GM12878 (cell line): ENCODE results near the gene OMP. TPM values are rescaled to one million over a fixed set of nuclear protein-coding genes. Genes with fewer than 3 reads are reported as not detected.

Source experiments
- ATAC-seq: fragments of 200-7000 bp; cut with Tn5 transposase; 3 replicates; pipeline ENCODE4 v1.9.1; 2020; ENCODE audit warnings: mild to moderate bottlenecking, moderate library complexity
- BruUV-seq: library from RNA; stranded (reverse); fragments of 400-500 nt; replicated peaks from 2 replicates; lab custom pipeline; 2021; lab: Mats Ljungman, UMichigan
- CTCF ChIA-PET: fragments of 300-600 bp; sonication (Branson Sonifier 250); formaldehyde crosslinking; extraction: SDS; loops from one replicate; lab custom pipeline; 2021; ENCODE audit warnings: inconsistent platforms; lab: Yijun Ruan, JAX
- POLR2A ChIA-PET: fragments of 350-600 bp; formaldehyde crosslinking; extraction: SDS; loops from one replicate; lab custom pipeline; 2021; ENCODE audit warnings: inconsistent platforms; lab: Charles Lee
- RAD21 ChIA-PET: fragments of 300-600 bp; sonication (Branson Sonifier 250); formaldehyde crosslinking; loops from one replicate; lab custom pipeline; 2023; ENCODE audit warnings: antibody characterized with exemption; ENCODE audit not compliant: unreplicated experiment; lab: Charles Lee
- SMC1A ChIA-PET: fragments of 300-600 bp; sonication (Branson Sonifier 250); formaldehyde crosslinking; loops from one replicate; lab custom pipeline; 2023; ENCODE audit not compliant: unreplicated experiment, uncharacterized antibody; lab: Charles Lee
- DNase-seq: peaks from one replicate; pipeline ENCODE4 v3.0.0-alpha.2; 2011; ENCODE audit warnings: low read depth, low spot score
- FAIRE-seq: peaks from 3 replicates; lab custom pipeline; 2011; peaks lifted over from hg19 to GRCh38; lab: Jason Lieb, UNC
- H2AFZ ChIP-seq: 2 replicates; pipeline ENCODE4 v1.6.0; 2011; ENCODE audit warnings: low read depth, low read length, control low read depth; ENCODE audit not compliant: control insufficient read depth
- H3K27ac ChIP-seq: 2 replicates; pipeline ENCODE4 v1.5.1; 2011; ENCODE audit warnings: control low read depth; ENCODE audit not compliant: control insufficient read depth, insufficient read depth
- H3K27me3 ChIP-seq, 2 experiments: replicated peaks in 1 of 2; 2 replicates each; pipeline versions ENCODE4 v1.6.0 to v1.6.1; 2011; ENCODE audit warnings: low read length in 1 of 2; ENCODE audit not compliant: control insufficient read depth in 2 of 2, insufficient read depth in 2 of 2
- H3K36me3 ChIP-seq, 2 experiments: 2 replicates each; pipeline ENCODE4 v1.5.1; 2011; ENCODE audit warnings: low read length in 1 of 2; ENCODE audit not compliant: control insufficient read depth in 2 of 2, insufficient read depth in 2 of 2
- H3K4me1 ChIP-seq: 2 replicates; pipeline ENCODE4 v1.6.1; 2011; ENCODE audit warnings: mild to moderate bottlenecking, low read length, moderate library complexity, mixed read lengths; ENCODE audit not compliant: control insufficient read depth, insufficient read depth
- H3K4me2 ChIP-seq: 2 replicates; pipeline ENCODE4 v1.6.0; 2011; ENCODE audit warnings: control low read depth; ENCODE audit not compliant: control insufficient read depth, insufficient read depth
- H3K4me3 ChIP-seq: fragments of 200-600 bp; sonication (generic); 2 replicates; pipeline ENCODE4 v1.5.1; 2016
- H3K79me2 ChIP-seq: 2 replicates; pipeline ENCODE4 v1.6.0; 2011; ENCODE audit warnings: low read length; ENCODE audit not compliant: control insufficient read depth, insufficient read depth
- H3K9ac ChIP-seq: 2 replicates; pipeline ENCODE4 v1.8.0; 2011; ENCODE audit warnings: low read length, control low read depth, mixed read lengths; ENCODE audit not compliant: control insufficient read depth, insufficient read depth
- H3K9me3 ChIP-seq: replicated peaks from 3 replicates; pipeline ENCODE4 v1.5.1; 2011; ENCODE audit warnings: mild to moderate bottlenecking, low read length; ENCODE audit not compliant: control insufficient read depth, insufficient read depth
- H4K20me1 ChIP-seq: 2 replicates; pipeline ENCODE4 v1.6.0; 2011; ENCODE audit not compliant: control insufficient read depth, insufficient read depth
- EGR1 ChIP-seq, 2 experiments: IDR thresholded peaks; 1 replicate in 1 of 2; 2 replicates in 1 of 2; pipeline ENCODE4 v1.6.1; 2011 to 2012; ENCODE audit warnings: low read depth in 2 of 2, low read length in 2 of 2, borderline replicate concordance in 1 of 2, mild to moderate bottlenecking in 1 of 2, moderate library complexity in 1 of 2
- KLF5 ChIP-seq: fragments of 450-650 bp; IDR thresholded peaks from 2 replicates; pipeline ENCODE4 v1.6.1; 2014; ENCODE audit warnings: mild to moderate bottlenecking; ENCODE audit not compliant: partially characterized antibody
- PAX5 ChIP-seq: IDR thresholded peaks from 2 replicates; pipeline ENCODE4 v1.6.1; 2011; ENCODE audit warnings: low read depth, low read length, borderline replicate concordance
- PML ChIP-seq: IDR thresholded peaks from 2 replicates; pipeline ENCODE4 v1.6.1; 2012; ENCODE audit warnings: low read length, inconsistent platforms
- RELB ChIP-seq: fragments of 450-650 bp; IDR thresholded peaks from 2 replicates; pipeline ENCODE4 v1.6.1; 2017; ENCODE audit warnings: low read depth, mild to moderate bottlenecking, moderate library complexity
- SMAD5 ChIP-seq: IDR thresholded peaks from 2 replicates; pipeline ENCODE4 v1.6.1; 2016; ENCODE audit warnings: antibody characterized with exemption, low read depth
- SUZ12 ChIP-seq: fragments of 200-600 bp; sonication (generic); IDR thresholded peaks from one replicate; pipeline ENCODE4 v1.6.1; 2018; ENCODE audit warnings: antibody characterized with exemption, mild to moderate bottlenecking; ENCODE audit not compliant: unreplicated experiment
- USF2 ChIP-seq: IDR thresholded peaks from 2 replicates; pipeline ENCODE4 v1.6.1; 2011; ENCODE audit warnings: low read depth, low read length, improper control_type of control experiment, borderline replicate concordance
- WGBS: methylation state at CpG from one replicate; pipeline ENCODE4 v1.1.6; 2016; ENCODE audit warnings: low lambda C conversion rate; ENCODE audit not compliant: insufficient replicate concordance, insufficient coverage; ENCODE audit errors: missing lambda C conversion rate; 5-methylcytosine and 5-hydroxymethylcytosine counted together
- in situ Hi-C: fragments of 300-500 bp; cut with MboI; formaldehyde crosslinking; loops from 9 replicates; pipeline ENCODE4 v1.14.3; 2018; ENCODE audit warnings: mixed read lengths
- intact Hi-C: fragments of 100-400 bp; cut with micrococcal nuclease; formaldehyde crosslinking; loops from one replicate; pipeline ENCODE4 v1.14.2; 2022; ENCODE audit not compliant: unreplicated experiment
- polyA plus RNA-seq, 11 experiments: library from polyadenylated mRNA; depleted of rRNA in 4 of 11; unstranded in 6 of 11; stranded (reverse) in 5 of 11; fragments of >200 nt; fragmentation: Nextera tagmentation in 4 of 11; fragmentation: Illumina TruSeq in 1 of 11; extraction: Ambion mirVana in 4 of 11; extraction: Trizol in 1 of 11; gene quantifications; 1 replicate in 1 of 11; 2 replicates in 10 of 11; pipeline versions ENCODE4 v1.2.1 to v1.2.3, GENCODE V29; 2011 to 2016; ENCODE audit warnings: inconsistent platforms in 2 of 11, missing spikeins in 2 of 11, low read depth in 1 of 11
- total RNA-seq, 4 experiments: library from RNA; depleted of rRNA in 3 of 4; stranded (reverse); fragments of >200 nt in 3 of 4; fragmentation: Illumina TruSeq in 1 of 4; extraction: Trizol in 1 of 4; gene quantifications; 2 replicates each; pipeline versions ENCODE4 v1.2.1 to v1.2.3, GENCODE V29; 2013 to 2021
- TF ChIP-seq, protein P1 (sequence below): IDR thresholded peaks from 2 replicates; pipeline ENCODE4 v1.6.1; 2011; ENCODE audit warnings: borderline replicate concordance, low read depth, mild to moderate bottlenecking, moderate library complexity, low read length; ENCODE audit not compliant: insufficient read depth, poor library complexity, severe bottlenecking

Gene OMP
- total and polyA plus RNA-seq, 10 of the 15 experiments (the other 5 are each of a cell fraction or from before 2014, with no cell fraction given) = not detected

DNA sequence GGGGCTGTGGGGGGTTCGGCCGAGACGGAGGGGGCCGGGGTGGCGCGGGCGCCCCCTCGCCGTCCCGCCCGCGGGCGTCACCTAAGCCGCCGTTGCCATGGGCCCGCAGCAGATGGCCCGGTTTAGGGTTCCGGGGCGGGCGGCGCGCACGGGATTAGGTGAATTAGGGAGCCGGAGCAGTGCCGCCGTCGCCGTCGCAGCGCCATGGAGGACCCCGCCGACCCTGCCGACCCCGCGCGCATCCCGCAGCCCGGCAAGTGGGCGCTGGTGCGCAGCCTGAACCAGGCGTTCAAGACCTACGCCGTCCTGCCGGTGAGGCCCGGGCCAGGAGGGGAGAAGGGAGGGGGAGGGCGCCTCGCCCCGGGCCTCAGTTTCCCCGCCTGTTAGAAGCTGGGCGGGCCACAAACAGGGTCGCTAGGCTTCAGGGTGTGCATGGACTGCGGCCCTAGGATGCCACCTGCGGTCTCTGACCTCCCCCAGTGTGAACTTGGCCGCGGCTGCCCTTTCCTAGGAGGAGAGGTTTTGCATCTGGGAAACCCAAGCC lies 35.5 kb downstream of the OMP start (continued):
- TF ChIP-seq, protein P1, sequence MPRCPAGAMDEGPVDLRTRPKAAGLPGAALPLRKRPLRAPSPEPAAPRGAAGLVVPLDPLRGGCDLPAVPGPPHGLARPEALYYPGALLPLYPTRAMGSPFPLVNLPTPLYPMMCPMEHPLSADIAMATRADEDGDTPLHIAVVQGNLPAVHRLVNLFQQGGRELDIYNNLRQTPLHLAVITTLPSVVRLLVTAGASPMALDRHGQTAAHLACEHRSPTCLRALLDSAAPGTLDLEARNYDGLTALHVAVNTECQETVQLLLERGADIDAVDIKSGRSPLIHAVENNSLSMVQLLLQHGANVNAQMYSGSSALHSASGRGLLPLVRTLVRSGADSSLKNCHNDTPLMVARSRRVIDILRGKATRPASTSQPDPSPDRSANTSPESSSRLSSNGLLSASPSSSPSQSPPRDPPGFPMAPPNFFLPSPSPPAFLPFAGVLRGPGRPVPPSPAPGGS = no peak
- TF ChIP-seq SMAD5 (no peak), USF2 (no peak), PML (no peak)

- ChIA-PET RAD21 (no interaction called here), POLR2A (no interaction called here), CTCF (interaction anchor here (0.9 kb wide), 1 partner anchor 16 kb away, joined by 3 read pairs; no protein-coding TSS in a partner anchor), SMC1A (no interaction called here)
- no peak overlapping the region for H3K4me2 ChIP-seq
- H3K4me1 ChIP-seq = no peaks in the 10 kb centered on the region
- DNase-seq = no peak
- H3K27me3 ChIP-seq = no peaks in the 10 kb centered on the region; a peak in 2 of 4 replicates
- FAIRE-seq = no peak
- ATAC-seq = no peak
- no peaks in the 10 kb centered on the region for H3K79me2 ChIP-seq
- no peaks in the 10 kb centered on the region for H3K9me3 ChIP-seq
- no peaks in the 10 kb centered on the region for H3K36me3 ChIP-seq
- H3K4me3 ChIP-seq = no peak overlapping the region
- no TSS peak for BruUV-seq
- no peaks in the 10 kb centered on the region for H4K20me1 ChIP-seq
- H2AFZ ChIP-seq = no peak overlapping the region
- TF ChIP-seq SUZ12 (no peak), PAX5 (no peak), RELB (no peak), EGR1 (IDR thresholded peaks at IDR 0.05; ENCODE audit: borderline replicate concordance in 1 of 2, low read depth in 2 of 2, low read length in 2 of 2) (no peak), KLF5 (no peak)
- TF ChIP-seq, all 136 proteins: peak for 0
- H3K27ac ChIP-seq = no peak overlapping the region
- H3K9ac ChIP-seq = no peak overlapping the region
- intact Hi-C loops = no loop called here
- in situ Hi-C loops = no loop called here
- WGBS = 37% methylated on average over 8 of the region's 8 CpGs
Measured at GRCh38 chr11:77139201-77139600, 36.6 kb downstream of the OMP start.
